ENCODE data around the gene ULK3. TPM values are rescaled to one million over a fixed set of nuclear protein-coding genes. Genes with fewer than 3 reads are reported as not detected.

The ULK3 gene
- total RNA-seq, 1 donor from 2014 or later, result 58.0 TPM

- intact Hi-C loops (cut with micrococcal nuclease), result loop anchor here (2.0 kb wide), 1 partner anchor 77 kb away; the partner anchor contains the start of gene CYP1A1
Measured at GRCh38 chr15:74801311-74801997, 41.5 kb downstream of the ULK3 start.

GRCh38 chr15:74800559-74801094 is 42.3 kb downstream of the ULK3 start:
- intact Hi-C loops (cut with micrococcal nuclease), result loop anchor here (1.0 to 2.0 kb wide), 4 partner anchors 12 to 165 kb away; partner anchors contain the start of gene CYP1A1

- intact Hi-C loops (cut with micrococcal nuclease), result loop anchor here (1.0 to 2.0 kb wide), 4 partner anchors 12 to 165 kb away; partner anchors contain the start of gene CYP1A1
Measured at GRCh38 chr15:74799856-74800558, 42.9 kb downstream of the ULK3 start.

GRCh38 chr15:74799255-74799855 is 43.6 kb downstream of the ULK3 start:
- intact Hi-C loops (cut with micrococcal nuclease), result no loop called here

- intact Hi-C loops (cut with micrococcal nuclease), result no loop called here
Measured at GRCh38 chr15:74798388-74799254, 44.3 kb downstream of the ULK3 start.

GRCh38 chr15:74795966-74796625 is 46.9 kb downstream of the ULK3 start:
- intact Hi-C loops (cut with micrococcal nuclease), result no loop called here

GRCh38 chr15:74794970-74795349 is 48.0 kb downstream of the ULK3 start:
- intact Hi-C loops (cut with micrococcal nuclease), result no loop called here

- intact Hi-C loops (cut with micrococcal nuclease), result no loop called here
Measured at GRCh38 chr15:74794248-74794969, 48.5 kb downstream of the ULK3 start.

GRCh38 chr15:74793135-74794028 is 49.6 kb downstream of the ULK3 start:
- intact Hi-C loops (cut with micrococcal nuclease), result loop anchor here (1.0 kb wide), 1 partner anchor 22 kb away; no protein-coding TSS in a partner anchor

GRCh38 chr15:74792227-74793016 is 50.5 kb downstream of the ULK3 start:
- intact Hi-C loops (cut with micrococcal nuclease), result loop anchor here (1.0 kb wide), 1 partner anchor 21 kb away; no protein-coding TSS in a partner anchor

- intact Hi-C loops (cut with micrococcal nuclease), result no loop called here
Measured at GRCh38 chr15:74791667-74792066, 51.3 kb downstream of the ULK3 start.

GRCh38 chr15:74791007-74791406 is 51.9 kb downstream of the ULK3 start:
- intact Hi-C loops (cut with micrococcal nuclease), result no loop called here

- intact Hi-C loops (cut with micrococcal nuclease), result no loop called here
Measured at GRCh38 chr15:74790080-74790916, 52.7 kb downstream of the ULK3 start.

GRCh38 chr15:74789741-74790079 is 53.2 kb downstream of the ULK3 start:
- intact Hi-C loops (cut with micrococcal nuclease), result loop anchor here (2.0 to 10.0 kb wide), 6 partner anchors 83 to 835 kb away; partner anchors contain the start of genes C15orf39, MAN2C1, PTPN9 and SCAMP2

GRCh38 chr15:74789171-74789631 is 53.8 kb downstream of the ULK3 start:
- intact Hi-C loops (cut with micrococcal nuclease), result loop anchor here (2.0 to 10.0 kb wide), 6 partner anchors 84 to 836 kb away; partner anchors contain the start of genes C15orf39, MAN2C1, PTPN9 and SCAMP2

- intact Hi-C loops (cut with micrococcal nuclease), result loop anchor here (1.0 to 10.0 kb wide), 9 partner anchors 8 to 836 kb away; partner anchors contain the start of genes C15orf39, COX5A, MAN2C1 and PTPN9
Measured at GRCh38 chr15:74788683-74789151, 54.2 kb downstream of the ULK3 start.

Data from T-helper 1 cell treated with Interleukin-12 subunit alpha and Interleukin-12 subunit beta and Interleukin-4 antibody, amounts not matched to agents 30 ng/mL and 1 ng/mL, for 36 hours (primary cell).